HepG2 (cell line): Measurements from ENCODE around the gene HYAL2.

ENCODE experiments used
- CBX1 ChIP-seq: IDR thresholded peaks from one replicate; pipeline ENCODE4 v1.6.1; 2016; ENCODE audit warnings: antibody characterized with exemption, low read depth
- CTCF ChIP-seq: sonication (generic); formaldehyde crosslinking; IDR thresholded peaks from 2 replicates; pipeline ENCODE4 v1.5.0; 2020; ENCODE audit warnings: mild to moderate bottlenecking, missing genetic modification reagents, moderate library complexity
- FOXP1 ChIP-seq, 2 experiments: fragments of 450-650 bp in 1 of 2; IDR thresholded peaks; 2 replicates each; pipeline ENCODE4 v1.6.1; 2017 to 2018; ENCODE audit warnings: antibody characterized with exemption in 1 of 2
- MAFF ChIP-seq: IDR thresholded peaks from 2 replicates; pipeline ENCODE4 v1.6.1; 2011; ENCODE audit warnings: low read depth, low read length, improper control_type of control experiment
- MAX ChIP-seq: IDR thresholded peaks from 2 replicates; pipeline ENCODE4 v1.6.1; 2012; ENCODE audit warnings: inconsistent platforms
- MYC ChIP-seq: sonication (generic); formaldehyde crosslinking; IDR thresholded peaks from 2 replicates; pipeline ENCODE4 v1.9.0; 2021; ENCODE audit warnings: missing genetic modification reagents, borderline replicate concordance
- NCOA1 ChIP-seq: sonication (generic); formaldehyde crosslinking; IDR thresholded peaks from 2 replicates; pipeline ENCODE4 v1.9.0; 2021; ENCODE audit warnings: missing genetic modification reagents
- POLR2A ChIP-seq, 2 experiments: IDR thresholded peaks; 2 replicates each; pipeline ENCODE4 v1.6.1; 2011; ENCODE audit warnings: low read depth in 2 of 2, low read length in 2 of 2, mild to moderate bottlenecking in 1 of 2, moderate library complexity in 1 of 2; ENCODE audit not compliant: insufficient read depth in 1 of 2
- REST ChIP-seq, 2 experiments: IDR thresholded peaks; 2 replicates each; pipeline ENCODE4 v1.6.1; 2011 to 2012; ENCODE audit warnings: low read length in 2 of 2, borderline replicate concordance in 1 of 2, low read depth in 1 of 2, mild to moderate bottlenecking in 1 of 2, moderate library complexity in 1 of 2
- SKIL ChIP-seq: sonication (generic); formaldehyde crosslinking; IDR thresholded peaks from 2 replicates; pipeline ENCODE4 v1.8.0; 2022; ENCODE audit warnings: missing genetic modification reagents, mild to moderate bottlenecking, moderate library complexity, borderline replicate concordance
- SMAD1 ChIP-seq: sonication (generic); formaldehyde crosslinking; IDR thresholded peaks from 2 replicates; pipeline ENCODE4 v1.4.0; 2020; ENCODE audit warnings: missing genetic modification reagents, low read depth, mild to moderate bottlenecking, borderline replicate concordance
- TGIF2 ChIP-seq: IDR thresholded peaks from 2 replicates; pipeline ENCODE4 v1.6.1; 2016; ENCODE audit warnings: control low read depth, missing compliant biosample characterization
- ZNF10 ChIP-seq: sonication (generic); formaldehyde crosslinking; IDR thresholded peaks from 2 replicates; pipeline ENCODE4 v1.4.0; 2020; ENCODE audit warnings: mild to moderate bottlenecking, low read depth, missing genetic modification reagents, borderline replicate concordance
- ZNF569 ChIP-seq: sonication (generic); formaldehyde crosslinking; IDR thresholded peaks from 2 replicates; pipeline ENCODE4 v1.5.0; 2020; ENCODE audit warnings: mild to moderate bottlenecking, missing genetic modification reagents, moderate library complexity, borderline replicate concordance

- TF ChIP-seq TGIF2 (CRISPR knock-in tag) (no peak), MAX (no peak), SKIL (CRISPR knock-in tag) (no peak), REST (IDR thresholded peaks at IDR 0.05; ENCODE audit: borderline replicate concordance in 1 of 2, low read depth in 1 of 2, low read length in 2 of 2) (no peak), POLR2A (IDR thresholded peaks at IDR 0.05; ENCODE audit: insufficient read depth in 1 of 2, low read depth in 2 of 2, low read length in 2 of 2) (no peak), FOXP1 (IDR thresholded peaks at IDR 0.05) (no peak), FOXP1 (CRISPR knock-in tag; IDR thresholded peaks at IDR 0.05) (no peak), NCOA1 (CRISPR knock-in tag) (no peak), CTCF (CRISPR knock-in tag) (peak; percentile 49), CBX1 (no peak), MAFF (no peak), ZNF569 (CRISPR knock-in tag) (no peak), MYC (no peak), SMAD1 (no peak), ZNF10 (no peak)
Observed at GRCh38 chr3:50370594-50370993, 48.0 kb upstream of the HYAL2 start.
